ENCODE data around the gene NREP.

NREP gene, protein sequence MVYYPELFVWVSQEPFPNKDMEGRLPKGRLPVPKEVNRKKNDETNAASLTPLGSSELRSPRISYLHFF

DNA sequence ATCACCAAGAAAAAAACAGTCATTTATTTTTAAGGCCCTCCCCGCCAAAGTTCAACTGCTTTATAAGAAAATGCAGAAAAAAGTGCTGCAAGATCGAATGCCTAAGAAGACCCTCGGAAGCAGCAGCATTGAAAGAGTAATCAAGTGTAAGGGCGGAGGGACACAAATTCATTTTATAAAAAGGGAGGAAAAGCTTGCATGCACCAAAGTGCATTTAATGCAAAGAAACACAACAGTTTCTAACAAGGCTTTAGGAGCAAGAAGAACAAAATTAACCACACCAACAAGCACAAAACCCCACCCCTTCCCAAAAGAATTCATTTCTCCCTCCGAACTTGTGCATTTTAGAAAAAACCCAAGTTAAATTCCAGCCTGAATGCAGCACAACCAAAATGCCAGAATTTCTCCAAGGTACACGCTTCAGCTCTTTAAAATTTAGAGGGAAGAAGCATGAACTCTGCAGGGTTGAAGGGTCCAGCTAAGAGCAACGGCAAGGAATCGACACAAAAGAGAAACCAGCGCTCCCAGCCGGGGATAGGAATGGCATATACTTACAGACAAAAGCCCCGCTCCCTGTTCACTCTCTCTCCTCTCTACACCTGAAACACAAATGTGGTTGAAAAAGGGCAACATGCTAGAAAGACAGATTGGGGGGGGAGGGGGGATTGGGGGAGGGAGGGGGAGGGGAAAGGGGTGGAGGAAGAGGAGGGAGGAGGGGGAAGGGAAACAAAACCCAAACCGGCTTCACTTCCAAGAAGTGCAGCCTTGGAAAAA is at the start of gene NREP:
TSS of gene NREP (minus strand) at position 614 of the 774 bp plus-strand sequence. CDS start 1,422 bp downstream, outside the sequence.
- H4K20me1 ChIP-seq, result no peaks in the 10 kb centered on the region
- H3K9ac ChIP-seq, result peak within 1 kb of the TSS; percentile 89 to 99 (median 97)
- H3K9me3 ChIP-seq (replicated peaks in 1 of 11), result peaks cover 0 to 7% (median under 1%) of the 10 kb centered on the region in 11 experiments; a peak in 8 of 22 replicates
- H3K4me2 ChIP-seq, result peak within 1 kb of the TSS; percentile 73 to 95 (median 91)
- no peak for TF ChIP-seq Cebpa-rat (IDR thresholded peaks at IDR 0.05)
- H3K27ac ChIP-seq, result peak within 1 kb of the TSS; percentile 81 to 99 (median 97)
- peaks cover 26 to 51% (median 36%) of the 10 kb centered on the region in 10 experiments for H3K4me1 ChIP-seq
- peak within 1 kb of the TSS; percentile 65 to 86 (median 80) for H3K4me3 ChIP-seq
- H3K27me3 ChIP-seq, result no peaks in the 10 kb centered on the region
- peaks cover 0 to 26% (median 11%) of the 10 kb centered on the region in 11 experiments; a peak in 17 of 22 replicates for H3K36me3 ChIP-seq

DNA sequence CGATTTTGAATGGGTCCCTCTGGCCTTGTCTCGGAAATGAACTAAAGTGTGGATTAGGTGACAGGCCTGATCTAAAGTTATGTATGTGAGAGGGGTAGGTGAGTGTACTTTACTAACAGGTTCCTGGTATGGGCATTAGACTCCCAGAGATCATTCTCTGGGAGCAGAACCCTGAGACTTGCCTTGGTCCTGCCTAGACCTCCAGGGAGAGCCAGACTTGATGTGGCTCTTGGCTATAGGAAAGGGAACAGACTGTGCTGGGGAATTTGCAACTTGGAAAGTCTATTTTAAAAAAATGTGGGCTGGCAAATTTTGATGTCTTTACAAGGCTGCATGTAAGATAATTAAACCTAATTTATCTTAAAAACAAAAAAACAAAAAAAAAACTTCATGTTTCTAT is 49.8 kb upstream of the NREP start:
- H3K9me3 ChIP-seq (replicated peaks in 1 of 11), result 0 out of 22 replicates have a peak, but pooled peaks cover 0 to 3% (median 0%) of the 10 kb centered on the region in 11 experiments
- no peak overlapping the region for H3K27ac ChIP-seq
- no peak overlapping the region for H3K9ac ChIP-seq
- H4K20me1 ChIP-seq, result no peaks in the 10 kb centered on the region
- no peak overlapping the region for H3K4me3 ChIP-seq
- no peak for TF ChIP-seq Cebpa-rat (IDR thresholded peaks at IDR 0.05)
- H3K27me3 ChIP-seq, result no peaks in the 10 kb centered on the region
- H3K4me2 ChIP-seq, result no peak overlapping the region
- H3K36me3 ChIP-seq, result no peaks in the 10 kb centered on the region
- no peaks in the 10 kb centered on the region for H3K4me1 ChIP-seq

DNA sequence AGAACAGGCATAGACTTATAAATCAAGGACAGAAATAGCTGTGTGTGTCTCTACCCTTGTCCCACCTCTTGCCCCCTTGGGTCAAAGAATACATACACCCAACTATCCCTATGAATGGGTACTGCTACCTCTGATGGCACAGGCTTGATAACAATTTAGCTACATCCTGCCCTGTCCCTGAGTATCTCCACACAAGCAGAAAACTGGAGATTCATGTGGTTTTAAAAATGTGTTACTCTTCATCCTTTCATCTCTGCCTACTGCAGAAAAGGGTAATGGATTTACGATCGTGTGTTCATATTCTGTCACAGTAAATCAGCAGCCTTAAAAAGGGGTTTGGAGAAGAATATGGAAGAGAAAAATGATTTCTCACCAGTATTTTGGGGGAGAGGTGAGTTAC is 49.2 kb upstream of the NREP start:
- H3K9ac ChIP-seq, result no peak overlapping the region
- H3K36me3 ChIP-seq, result no peaks in the 10 kb centered on the region
- no peaks in the 10 kb centered on the region for H3K4me1 ChIP-seq
- H3K27ac ChIP-seq, result no peak overlapping the region
- H3K9me3 ChIP-seq (replicated peaks in 1 of 11), result 0 out of 22 replicates have a peak, but pooled peaks cover 0 to 3% (median 0%) of the 10 kb centered on the region in 11 experiments
- no peaks in the 10 kb centered on the region for H4K20me1 ChIP-seq
- no peak for TF ChIP-seq Cebpa-rat (IDR thresholded peaks at IDR 0.05)
- no peaks in the 10 kb centered on the region for H3K27me3 ChIP-seq
- H3K4me2 ChIP-seq, result no peak overlapping the region
- no peak overlapping the region for H3K4me3 ChIP-seq

DNA sequence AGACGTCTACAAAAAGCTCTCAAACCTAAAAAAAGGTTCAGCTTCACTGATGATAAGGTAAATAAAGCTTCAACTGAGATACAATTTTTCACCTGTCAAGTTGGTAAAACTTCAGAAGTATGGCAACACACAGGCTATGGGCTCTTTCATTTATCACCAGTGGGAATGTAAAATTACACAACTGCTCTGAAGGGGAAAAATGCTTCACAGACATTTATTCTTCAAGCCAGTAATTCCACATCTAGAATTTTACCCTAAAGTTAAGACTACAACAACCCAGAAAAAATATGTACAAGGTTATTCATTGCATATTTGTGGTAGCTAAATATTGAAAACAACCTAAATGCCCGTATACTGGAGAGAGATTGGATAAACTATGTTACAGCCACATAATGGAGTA is 48.1 kb upstream of the NREP start:
- Histone ChIP-seq H4K20me1 (no peaks in the 10 kb centered on the region), H3K36me3 (no peaks in the 10 kb centered on the region), H3K4me3 (no peak overlapping the region), H3K27ac (no peak overlapping the region), H3K4me2 (no peak overlapping the region), H3K27me3 (no peaks in the 10 kb centered on the region), H3K9me3 (replicated peaks in 1 of 11) (0 out of 22 replicates have a peak, but pooled peaks cover 0 to 3% (median 0%) of the 10 kb centered on the region in 11 experiments), H3K4me1 (no peaks in the 10 kb centered on the region), H3K9ac (no peak overlapping the region)
- TF ChIP-seq Cebpa-rat (IDR thresholded peaks at IDR 0.05), result no peak

DNA sequence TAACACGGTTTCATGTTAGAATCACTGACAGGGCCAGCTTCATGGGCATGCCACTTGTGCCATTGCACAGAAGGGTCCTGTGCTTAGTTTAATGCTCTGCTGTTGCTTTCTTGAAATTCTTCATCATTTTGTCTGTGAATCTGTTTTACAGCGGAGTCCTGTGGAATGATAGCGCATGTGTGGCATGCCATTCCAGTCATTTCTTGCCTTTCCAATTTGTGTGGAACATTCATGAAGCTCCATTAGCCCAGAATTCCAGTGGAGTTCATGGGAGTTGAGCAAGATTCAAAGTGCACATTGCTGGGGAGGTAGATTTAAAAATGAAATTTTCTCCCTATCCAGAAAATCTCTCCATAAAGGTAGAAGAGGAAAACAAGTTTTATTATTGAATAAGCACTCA is 43.4 kb upstream of the NREP start:
- no peak for TF ChIP-seq Cebpa-rat (IDR thresholded peaks at IDR 0.05)
- Histone ChIP-seq H4K20me1 (no peaks in the 10 kb centered on the region), H3K36me3 (no peaks in the 10 kb centered on the region), H3K4me2 (no peak overlapping the region), H3K4me1 (no peaks in the 10 kb centered on the region), H3K4me3 (no peak overlapping the region), H3K27me3 (no peaks in the 10 kb centered on the region), H3K9me3 (replicated peaks in 1 of 11) (no peaks in the 10 kb centered on the region), H3K27ac (no peak overlapping the region), H3K9ac (no peak overlapping the region)

DNA sequence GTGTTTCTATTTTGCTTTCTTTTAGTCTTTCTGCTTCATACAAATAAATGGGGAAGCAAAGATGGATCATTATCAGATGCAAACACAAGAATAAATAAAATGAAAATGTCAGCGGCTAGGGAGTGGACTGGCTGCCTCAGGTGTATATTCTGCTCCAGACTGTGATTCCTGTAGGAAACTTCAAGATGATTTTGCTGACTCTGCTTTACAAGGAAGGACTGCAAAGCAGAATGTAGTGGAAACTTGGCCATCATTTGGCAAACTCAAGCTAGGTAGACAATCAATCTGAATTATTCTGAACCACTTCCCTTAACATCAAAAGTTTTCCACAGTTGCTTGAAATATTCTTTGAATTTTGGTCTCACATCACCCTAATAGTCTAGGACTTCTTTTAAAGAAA is 38.1 kb upstream of the NREP start:
- H3K27ac ChIP-seq, result no peak overlapping the region
- H3K27me3 ChIP-seq, result no peaks in the 10 kb centered on the region
- H3K9ac ChIP-seq, result no peak overlapping the region
- TF ChIP-seq Cebpa-rat (IDR thresholded peaks at IDR 0.05), result no peak
- no peaks in the 10 kb centered on the region for H4K20me1 ChIP-seq
- H3K4me2 ChIP-seq, result no peak overlapping the region
- no peaks in the 10 kb centered on the region for H3K9me3 ChIP-seq (replicated peaks in 1 of 11)
- no peaks in the 10 kb centered on the region for H3K4me1 ChIP-seq
- H3K36me3 ChIP-seq, result no peaks in the 10 kb centered on the region
- no peak overlapping the region for H3K4me3 ChIP-seq

DNA sequence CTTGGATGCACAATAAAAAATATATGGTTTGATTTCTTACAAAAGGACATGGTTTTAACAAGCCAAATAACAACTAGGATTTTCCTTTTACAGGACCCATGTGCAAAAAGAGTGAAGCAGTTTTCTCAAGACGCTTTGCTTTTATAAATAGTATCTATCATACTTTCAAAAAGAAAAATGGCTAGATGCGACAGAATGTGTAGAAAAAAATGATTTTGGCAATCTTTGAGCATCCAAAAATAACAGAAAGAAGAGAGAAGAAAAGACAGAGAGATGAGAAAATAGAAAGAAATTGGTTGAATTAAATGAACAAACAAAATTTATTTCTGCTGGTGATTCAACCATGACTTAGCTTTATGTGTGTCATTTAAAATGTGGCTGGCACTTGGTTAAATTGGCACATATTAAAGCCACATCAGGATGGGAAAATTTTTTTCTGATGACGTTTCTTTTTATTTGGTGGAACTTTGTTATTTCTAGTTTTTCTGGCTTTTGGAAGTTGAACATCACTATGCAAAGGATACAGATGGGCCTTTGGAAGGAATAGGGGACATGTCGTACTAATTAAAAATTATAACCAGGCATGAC is 35.6 kb upstream of the NREP start:
- H3K4me1 ChIP-seq, result no peaks in the 10 kb centered on the region
- TF ChIP-seq Cebpa-rat (IDR thresholded peaks at IDR 0.05), result no peak
- no peak overlapping the region for H3K4me3 ChIP-seq
- no peaks in the 10 kb centered on the region for H3K9me3 ChIP-seq (replicated peaks in 1 of 11)
- no peaks in the 10 kb centered on the region for H3K27me3 ChIP-seq
- no peaks in the 10 kb centered on the region for H4K20me1 ChIP-seq
- no peak overlapping the region for H3K4me2 ChIP-seq
- no peaks in the 10 kb centered on the region for H3K36me3 ChIP-seq
- no peak overlapping the region for H3K9ac ChIP-seq
- no peak overlapping the region for H3K27ac ChIP-seq

DNA sequence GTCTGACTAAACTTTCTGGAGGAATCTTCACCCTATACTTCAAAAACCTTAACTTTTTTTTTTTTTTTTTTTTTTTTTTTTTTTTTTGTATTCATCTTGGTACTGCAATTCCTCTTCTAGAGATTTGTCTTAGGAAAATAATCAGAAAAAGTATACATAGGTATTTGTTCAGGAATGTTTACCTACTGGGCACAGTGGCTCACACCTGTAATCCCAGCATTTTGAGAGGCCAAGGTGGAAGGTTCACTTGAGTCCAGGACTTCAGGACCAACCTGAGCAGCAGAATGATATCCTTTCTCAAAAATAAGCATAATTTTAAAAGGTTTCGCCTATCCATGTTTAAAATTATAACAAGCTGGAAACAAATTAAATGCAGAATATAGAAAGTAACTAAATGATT is 33.3 kb upstream of the NREP start:
- Histone ChIP-seq H4K20me1 (no peaks in the 10 kb centered on the region), H3K27ac (no peak overlapping the region), H3K36me3 (no peaks in the 10 kb centered on the region), H3K4me2 (no peak overlapping the region), H3K9me3 (replicated peaks in 1 of 11) (no peaks in the 10 kb centered on the region), H3K4me3 (no peak overlapping the region), H3K9ac (no peak overlapping the region), H3K27me3 (no peaks in the 10 kb centered on the region), H3K4me1 (no peaks in the 10 kb centered on the region)
- no peak for TF ChIP-seq Cebpa-rat (IDR thresholded peaks at IDR 0.05)

DNA sequence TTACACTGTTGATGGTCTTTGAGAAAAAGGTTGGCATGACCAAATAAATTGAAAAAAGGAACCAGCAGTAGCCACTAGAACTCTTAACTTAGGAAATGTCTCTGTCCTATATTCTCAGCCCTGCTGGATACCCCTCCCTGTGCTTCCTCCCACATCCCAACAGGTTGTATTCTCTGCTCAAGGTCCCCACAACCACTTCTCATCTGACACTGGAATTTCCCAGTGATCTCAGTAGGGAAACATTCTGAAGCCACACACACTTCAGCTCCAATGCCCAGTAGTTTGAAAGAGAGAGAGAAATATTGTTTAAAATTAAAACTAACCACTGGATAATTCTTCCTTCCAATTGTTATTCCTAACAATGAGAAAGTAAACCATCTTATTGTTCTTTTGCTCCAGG is 30.0 kb upstream of the NREP start:
- H4K20me1 ChIP-seq, result no peaks in the 10 kb centered on the region
- no peak overlapping the region for H3K27ac ChIP-seq
- H3K27me3 ChIP-seq, result peaks cover 0 to 6% (median 0%) of the 10 kb centered on the region in 11 experiments; a peak in 1 of 22 replicates
- no peak overlapping the region for H3K4me3 ChIP-seq
- no peak overlapping the region for H3K9ac ChIP-seq
- H3K4me2 ChIP-seq, result no peak overlapping the region
- H3K4me1 ChIP-seq, result peaks cover 0 to 10% (median 5%) of the 10 kb centered on the region in 10 experiments; a peak in 7 of 20 replicates
- H3K9me3 ChIP-seq (replicated peaks in 1 of 11), result no peaks in the 10 kb centered on the region
- TF ChIP-seq Cebpa-rat (IDR thresholded peaks at IDR 0.05), result no peak
- H3K36me3 ChIP-seq, result no peaks in the 10 kb centered on the region
